Frontal cortex (tissue), 4 donors: ENCODE results near the gene PEX14. TPM values are rescaled to one million over a fixed set of nuclear protein-coding genes. Genes with fewer than 3 reads are reported as not detected.

Experiments used
- DNase-seq, 2 donors: peaks; one replicate each; pipeline ENCODE4 v3.0.0; 2012; ENCODE audit warnings: low spot score in 2 of 2
- FAIRE-seq: peaks from 2 replicates; lab custom pipeline; 2012; peaks lifted over from hg19 to GRCh38; lab: Jason Lieb, UNC
- total RNA-seq: library from RNA; depleted of rRNA; stranded (reverse); fragments of >200 nt; gene quantifications from one replicate; pipeline ENCODE4 v1.2.3, GENCODE V29; 2014
- donor health status: control.
- donor health status: control.
- donor health status: control.

PEX14 gene
- total RNA-seq, 1 donor from 2014 or later: 6.1 TPM

GRCh38 chr1:10537082-10537766 lies 62.5 kb downstream of the PEX14 start:
- FAIRE-seq (no peak), DNase-seq (no peak)

GRCh38 chr1:10538646-10539355 lies 64.1 kb downstream of the PEX14 start:
- DNase-seq: no peak
- FAIRE-seq: no peak

GRCh38 chr1:10539411-10540043 lies 64.8 kb downstream of the PEX14 start:
- no peak for FAIRE-seq

GRCh38 chr1:10540277-10541005 lies 65.7 kb downstream of the PEX14 start:
- FAIRE-seq (no peak), DNase-seq (no peak)

More at GRCh38 chr1:10539411-10540043, 64.8 kb downstream of the PEX14 start:
- DNase-seq: no peak

- DNase-seq (no peak), FAIRE-seq (no peak)
Measured at GRCh38 chr1:10541286-10541685, 66.5 kb downstream of the PEX14 start.

- FAIRE-seq (no peak), DNase-seq (no peak)
Measured at GRCh38 chr1:10544239-10544638, 69.5 kb downstream of the PEX14 start.

- no peak for DNase-seq
- FAIRE-seq: no peak
Measured at GRCh38 chr1:10546896-10547295, 72.1 kb downstream of the PEX14 start.

GRCh38 chr1:10549904-10550664 lies 75.3 kb downstream of the PEX14 start:
- no peak for DNase-seq
- FAIRE-seq: no peak

GRCh38 chr1:10553118-10553517 lies 78.4 kb downstream of the PEX14 start:
- DNase-seq (no peak), FAIRE-seq (no peak)

- DNase-seq (no peak), FAIRE-seq (no peak)
Measured at GRCh38 chr1:10555635-10556429, 81.1 kb downstream of the PEX14 start.

GRCh38 chr1:10556430-10557005 lies 81.8 kb downstream of the PEX14 start:
- FAIRE-seq (no peak), DNase-seq (no peak)

- no peak for FAIRE-seq
- DNase-seq: no peak
Measured at GRCh38 chr1:10557714-10558113, 83.0 kb downstream of the PEX14 start.

- FAIRE-seq: no peak
Measured at GRCh38 chr1:10559386-10559785, 84.6 kb downstream of the PEX14 start.

GRCh38 chr1:10561497-10561896 lies 86.7 kb downstream of the PEX14 start:
- no peak for FAIRE-seq

More at GRCh38 chr1:10559386-10559785, 84.6 kb downstream of the PEX14 start:
- no peak for DNase-seq

GRCh38 chr1:10561955-10562354 lies 87.2 kb downstream of the PEX14 start:
- no peak for DNase-seq
- no peak for FAIRE-seq

More at GRCh38 chr1:10561497-10561896, 86.7 kb downstream of the PEX14 start:
- DNase-seq: no peak

- DNase-seq (no peak), FAIRE-seq (no peak)
Measured at GRCh38 chr1:10564063-10564462, 89.3 kb downstream of the PEX14 start.

- FAIRE-seq: no peak
- DNase-seq: no peak
Measured at GRCh38 chr1:10569531-10569930, 94.8 kb downstream of the PEX14 start.

GRCh38 chr1:10575616-10576015 lies 100.9 kb downstream of the PEX14 start:
- DNase-seq (no peak), FAIRE-seq (no peak)
